ENCODE measurements around the gene AKAP8L. TPM values are rescaled to one million over a fixed set of nuclear protein-coding genes. Genes with fewer than 3 reads are reported as not detected.

The AKAP8L gene
- total and polyA plus RNA-seq, 11 donors, result 43.3 to 72.2 (median 60.1) TPM

DNA sequence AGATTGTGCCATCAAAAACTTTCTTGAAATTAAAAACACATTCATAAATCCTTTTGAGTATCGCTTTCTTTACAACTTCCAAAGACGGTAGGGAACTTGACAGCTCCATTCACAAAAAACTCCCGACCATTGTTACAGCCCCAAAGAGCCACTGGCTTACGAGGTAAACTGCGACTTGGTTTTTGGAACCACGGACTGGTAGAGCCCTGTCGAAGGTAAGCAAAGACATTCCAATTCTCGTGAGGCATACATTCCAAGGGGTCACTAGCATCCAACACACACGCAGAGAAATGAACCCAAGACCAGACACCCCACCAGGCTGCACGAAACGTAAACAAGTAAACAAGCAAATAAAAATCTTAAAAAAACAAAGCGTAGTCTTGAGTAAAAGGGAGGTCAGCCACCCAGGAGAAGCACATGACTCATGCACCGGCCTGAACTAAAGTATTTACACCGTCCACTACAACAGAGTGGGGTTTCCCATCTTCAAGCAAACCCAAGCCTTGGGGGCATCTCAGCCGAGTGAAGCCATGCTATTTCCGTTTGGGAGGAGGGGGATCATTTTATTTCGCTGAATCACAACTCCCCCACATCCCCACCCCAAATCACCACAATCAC lies 87.9 kb downstream of the AKAP8L start:
- Histone ChIP-seq H3K27me3 (no peaks in the 10 kb centered on the region), H3K9me3 (no peaks in the 10 kb centered on the region), H3K27ac (peak overlapping the region; percentile 84 to 97 (median 92)), H3K36me3 (peaks cover 0 to 3% (median 0%) of the 10 kb centered on the region in 9 donors), H3K4me3 (peak overlapping the region; percentile 73 to 99 (median 96)), H3K4me1 (peaks cover 8 to 68% (median 60%) of the 10 kb centered on the region in 12 donors)
- 6 to 9% (median 8%) methylated on average over 17 of the region's 17 CpGs for WGBS, 4 donors
- peak in 2 of 4 donors; percentile 27 to 36 for ATAC-seq
- no peak for DNase-seq
- TF ChIP-seq POLR2A (IDR thresholded peaks at IDR 0.05), result no peak
- TF ChIP-seq, protein P1, sequence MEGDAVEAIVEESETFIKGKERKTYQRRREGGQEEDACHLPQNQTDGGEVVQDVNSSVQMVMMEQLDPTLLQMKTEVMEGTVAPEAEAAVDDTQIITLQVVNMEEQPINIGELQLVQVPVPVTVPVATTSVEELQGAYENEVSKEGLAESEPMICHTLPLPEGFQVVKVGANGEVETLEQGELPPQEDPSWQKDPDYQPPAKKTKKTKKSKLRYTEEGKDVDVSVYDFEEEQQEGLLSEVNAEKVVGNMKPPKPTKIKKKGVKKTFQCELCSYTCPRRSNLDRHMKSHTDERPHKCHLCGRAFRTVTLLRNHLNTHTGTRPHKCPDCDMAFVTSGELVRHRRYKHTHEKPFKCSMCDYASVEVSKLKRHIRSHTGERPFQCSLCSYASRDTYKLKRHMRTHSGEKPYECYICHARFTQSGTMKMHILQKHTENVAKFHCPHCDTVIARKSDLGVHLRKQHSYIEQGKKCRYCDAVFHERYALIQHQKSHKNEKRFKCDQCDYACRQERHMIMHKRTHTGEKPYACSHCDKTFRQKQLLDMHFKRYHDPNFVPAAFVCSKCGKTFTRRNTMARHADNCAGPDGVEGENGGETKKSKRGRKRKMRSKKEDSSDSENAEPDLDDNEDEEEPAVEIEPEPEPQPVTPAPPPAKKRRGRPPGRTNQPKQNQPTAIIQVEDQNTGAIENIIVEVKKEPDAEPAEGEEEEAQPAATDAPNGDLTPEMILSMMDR (IDR thresholded peaks at IDR 0.05), result no peak
- intact Hi-C loops (cut with DNase I), result loop anchor here in 8 of 10 donors (5.0 to 10.0 kb wide), 7 partner anchors 34 to 121 kb away; partner anchors contain the start of gene AKAP8 (in 3 of the 8)

MicroRNA genes within 50 kb of the gene (microRNA counts, 767-probe panel; counts per million panel counts)
- 71.6 to 1,023 counts per million in 2 donors for microRNA hsa-miR-1470

Small RNA genes within 50 kb of the gene (microRNA-seq; reads per million reads assigned to microRNA genes)
- 0 reads per million in 4 donors for gene MIR1470

Other genes with a start within 250 kb of the AKAP8L start
- gene NOTCH3, start 218.0 kb downstream of the AKAP8L start, total RNA-seq, result 10 to 100 TPM; 20.9 to 77.2 (median 35.2) TPM
- gene NOTCH3, start 218.0 kb downstream of the AKAP8L start, polyA plus RNA-seq, result 10 to 100 TPM; 16.7 to 21.9 TPM
- gene EPHX3, start 186.5 kb downstream of the AKAP8L start, total RNA-seq, result 1 to 10 TPM in 1 of 9 donors, under 1 TPM in 5, not detected in 3; 0.12 to 1.3 (median 0.14) TPM
- under 1 TPM; 0.11 to 0.21 TPM for gene EPHX3, start 186.5 kb downstream of the AKAP8L start, polyA plus RNA-seq
- 10 to 100 TPM; 31.4 to 78.9 (median 61.8) TPM for gene BRD4, start 86.4 kb downstream of the AKAP8L start, total RNA-seq
- gene BRD4, start 86.4 kb downstream of the AKAP8L start, polyA plus RNA-seq, result 10 to 100 TPM; 31.1 to 76.9 TPM
- gene AKAP8, start 39.2 kb downstream of the AKAP8L start, total RNA-seq, result 10 to 100 TPM; 15.3 to 24.8 (median 18.9) TPM
- gene AKAP8, start 39.2 kb downstream of the AKAP8L start, polyA plus RNA-seq, result 10 to 100 TPM in 1 of 2 donors, 1 to 10 TPM in 1; 9.6 to 17.5 TPM
- 10 to 100 TPM; 23.1 to 52.4 (median 25.7) TPM for gene WIZ, start 31.0 kb upstream of the AKAP8L start, total RNA-seq
- 10 to 100 TPM; 19.0 to 26.2 TPM for gene WIZ, start 31.0 kb upstream of the AKAP8L start, polyA plus RNA-seq
- gene RASAL3, start 45.6 kb upstream of the AKAP8L start, total RNA-seq, result 1 to 10 TPM in 5 of 9 donors, under 1 TPM in 4; 0.42 to 9.1 (median 1.0) TPM
- gene RASAL3, start 45.6 kb upstream of the AKAP8L start, polyA plus RNA-seq, result under 1 TPM; 0.60 to 0.99 TPM
- gene PGLYRP2, start 60.5 kb upstream of the AKAP8L start, total RNA-seq, result not detected
- gene PGLYRP2, start 60.5 kb upstream of the AKAP8L start, polyA plus RNA-seq, result not detected
- gene CYP4F22, start 89.5 kb upstream of the AKAP8L start, total RNA-seq, result under 1 TPM in 1 of 9 donors, not detected in 8; 0.29 TPM
- not detected for gene CYP4F22, start 89.5 kb upstream of the AKAP8L start, polyA plus RNA-seq
- gene CYP4F8, start 196.2 kb upstream of the AKAP8L start, total RNA-seq, result not detected
- gene CYP4F8, start 196.2 kb upstream of the AKAP8L start, polyA plus RNA-seq, result not detected
- gene CYP4F3, start 221.9 kb upstream of the AKAP8L start, total RNA-seq, result 1 to 10 TPM in 2 of 9 donors, under 1 TPM in 4, not detected in 3; 0.12 to 1.9 (median 0.30) TPM
- gene CYP4F3, start 221.9 kb upstream of the AKAP8L start, polyA plus RNA-seq, result under 1 TPM in 1 of 2 donors, not detected in 1; 0.04 TPM

Data from heart left ventricle (tissue), 16 donors.